ENCODE data around the gene IQSEC1. TPM values are rescaled to one million over a fixed set of nuclear protein-coding genes. Genes with fewer than 3 reads are reported as not detected.

IQSEC1 gene
- total and polyA plus RNA-seq, 9 of the 15 experiments (the other 6 are each of a cell fraction or from before 2014, with no cell fraction given): 0.56 to 39.0 (median 6.8) TPM

DNA sequence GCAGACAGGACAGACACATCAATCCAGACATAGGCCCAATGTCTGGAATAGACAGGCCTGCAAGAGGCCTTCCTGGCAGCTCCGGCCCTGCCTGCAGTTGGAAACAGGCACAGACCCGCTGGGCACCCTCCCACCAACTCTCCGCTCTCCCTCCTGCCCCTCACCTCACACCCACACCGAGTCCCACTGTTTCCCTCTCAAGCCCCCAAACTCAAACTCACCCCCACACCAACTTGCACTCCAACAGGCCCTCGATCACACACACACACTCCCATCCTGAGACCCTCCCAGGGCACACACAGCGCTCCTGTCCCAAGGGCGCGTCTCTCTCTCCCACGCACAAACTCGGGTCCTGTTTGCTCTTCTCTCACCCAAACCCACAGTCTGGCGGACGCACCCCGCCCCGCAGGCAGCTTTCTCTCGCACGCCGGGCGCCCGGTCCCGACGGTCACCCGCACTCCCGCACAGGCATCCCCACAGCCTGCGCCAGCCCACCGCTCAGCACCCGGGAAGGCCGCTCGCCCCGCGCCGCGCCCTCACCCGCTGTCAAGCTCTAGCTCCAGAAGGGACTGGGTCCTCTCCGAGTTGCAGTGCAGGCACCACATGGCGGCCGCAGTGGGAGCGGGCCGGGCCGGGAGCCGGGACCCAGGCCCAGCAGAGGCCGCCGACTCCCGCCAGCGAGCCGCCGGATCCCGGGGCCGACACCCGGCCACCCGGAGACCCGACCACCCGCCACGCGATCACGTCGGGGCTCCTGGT lies 106.2 kb downstream of the IQSEC1 start (continued):
- TF ChIP-seq HMG20B (CRISPR knock-in tag; IDR thresholded peaks at IDR 0.05) (no peak), YY1 (IDR thresholded peaks at IDR 0.05; ENCODE audit: borderline replicate concordance in 1 of 3, control insufficient read depth in 1 of 3, extremely low read depth in 1 of 3, insufficient read depth in 3 of 3, insufficient read length in 1 of 3, insufficient replicate concordance in 2 of 3, low read depth in 1 of 3, low read length in 2 of 3) (peak in 1 of 3 experiments; percentile 16), ZNF232 (CRISPR knock-in tag; IDR thresholded peaks at IDR 0.05) (0 out of 2 replicates have a peak, but pooled peaks have one; percentile 70), ZNF644 (tag; IDR thresholded peaks at IDR 0.05; ENCODE audit: low read depth) (no peak), MYBL2 (IDR thresholded peaks at IDR 0.05; ENCODE audit: low read depth) (no peak), MYBL2 (CRISPR knock-in tag; IDR thresholded peaks at IDR 0.05; ENCODE audit: borderline replicate concordance) (0 out of 2 replicates have a peak, but pooled peaks have one; percentile 60), ZNF695 (CRISPR knock-in tag; IDR thresholded peaks at IDR 0.05) (no peak), HDAC1 (IDR thresholded peaks at IDR 0.05) (peak in 1 of 2 experiments; percentile 79; a peak in 2 of 4 replicates), ZBTB33 (CRISPR knock-in tag; IDR thresholded peaks at IDR 0.05) (peak; percentile 57; the same call in 1 of the 2 replicates), ZNF785 (CRISPR knock-in tag; IDR thresholded peaks at IDR 0.05) (no peak), XRCC3 (IDR thresholded peaks at IDR 0.05) (no peak), FOXP4 (CRISPR knock-in tag; IDR thresholded peaks at IDR 0.05; ENCODE audit: borderline replicate concordance) (peak; percentile 37; the same call in 1 of the 2 replicates), CTCF (IDR thresholded peaks at IDR 0.05 in 2 of 3, conservative IDR thresholded peaks at IDR 0.05 in 1 of 3; ENCODE audit: insufficient read depth in 2 of 3, low read depth in 1 of 3, low read length in 3 of 3) (peak in 1 of 3 experiments; percentile 0; a peak in 1 of 6 replicates), ZNF143 (CRISPR knock-in tag; IDR thresholded peaks at IDR 0.05) (0 out of 2 replicates have a peak, but pooled peaks have one; percentile 26), HIVEP1 (CRISPR knock-in tag; IDR thresholded peaks at IDR 0.05) (no peak), FOXA1 (IDR thresholded peaks at IDR 0.05; ENCODE audit: borderline replicate concordance) (no peak), POLR2B (IDR thresholded peaks at IDR 0.05; ENCODE audit: low read depth, partially characterized antibody) (no peak), CHD1 (IDR thresholded peaks at IDR 0.05; ENCODE audit: low read length) (peak; percentile 42), RBM14 (IDR thresholded peaks at IDR 0.05; ENCODE audit: borderline replicate concordance, insufficient read depth, low read depth, low read length) (no peak), ETS2 (tag; IDR thresholded peaks at IDR 0.05; ENCODE audit: borderline replicate concordance, poor library complexity, severe bottlenecking) (no peak)
